ENCODE data around the gene LYG2. TPM values are rescaled to one million over a fixed set of nuclear protein-coding genes. Genes with fewer than 3 reads are reported as not detected.
"Not testable (repeated sequence)": the region's sequence is repeated elsewhere in the genome, so short reads cannot be mapped to it uniquely, and the experiment has no call there.

LYG2 gene
- total RNA-seq, 2 experiments from 2014 or later: not detected

DNA sequence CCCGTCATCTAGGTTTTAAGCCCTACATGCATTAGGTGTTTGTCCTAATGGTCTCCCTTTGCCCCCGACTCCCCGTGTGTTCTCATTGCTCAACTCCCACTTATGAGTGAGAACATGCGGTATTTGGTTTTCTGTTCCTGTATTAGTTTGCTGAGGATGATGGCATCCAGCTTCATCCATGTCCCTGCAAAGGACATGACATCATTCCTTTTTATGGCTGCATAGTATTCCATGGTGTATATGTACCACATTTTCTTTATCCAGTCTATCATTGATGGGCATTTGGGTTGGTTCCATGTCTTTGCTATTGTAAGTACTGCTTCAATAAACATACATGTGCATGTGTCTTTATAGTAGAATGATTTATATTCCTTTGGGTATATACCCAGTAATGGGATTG lies 63.1 kb downstream of the LYG2 start:
- peaks cover 47% of the 10 kb centered on the region for H3K36me3 Mint-ChIP-seq
- H3K27ac Mint-ChIP-seq; CTCF ChIA-PET; intact Hi-C loops (cut with micrococcal nuclease); H3K4me3 Mint-ChIP-seq; H3K9me3 Mint-ChIP-seq; DNase-seq; H3K27me3 Mint-ChIP-seq; POLR2A ChIA-PET: not testable (repeated sequence)
- peaks cover 13% of the 10 kb centered on the region for H3K4me1 Mint-ChIP-seq (ENCODE audit: low read depth)

Other genes with a start within 250 kb of the LYG2 start
- under 1 TPM; 0.48 to 0.50 TPM for gene C2orf15, start 114.0 kb downstream of the LYG2 start, total RNA-seq
- gene TSGA10, start 100.7 kb downstream of the LYG2 start, total RNA-seq: 1 to 10 TPM; 6.3 to 7.0 TPM
- 1 to 10 TPM; 3.3 to 4.6 TPM for gene LIPT1, start 100.7 kb downstream of the LYG2 start, total RNA-seq
- 10 to 100 TPM; 67.4 to 75.5 TPM for gene MITD1, start 74.6 kb downstream of the LYG2 start, total RNA-seq
- gene MRPL30, start 74.5 kb downstream of the LYG2 start, total RNA-seq: 10 to 100 TPM; 30.3 to 30.8 TPM
- gene LYG1, start 45.5 kb upstream of the LYG2 start, total RNA-seq: 1 to 10 TPM in 1 of 2 experiments, under 1 TPM in 1; 0.29 to 1.2 TPM
- 10 to 100 TPM; 29.6 to 30.5 TPM for gene TXNDC9, start 80.7 kb upstream of the LYG2 start, total RNA-seq
- gene EIF5B, start 81.7 kb upstream of the LYG2 start, total RNA-seq: 10 to 100 TPM; 69.7 to 72.0 TPM
- 10 to 100 TPM; 22.6 to 30.6 TPM for gene REV1, start 234.4 kb upstream of the LYG2 start, total RNA-seq